GM10248 (cell line): ENCODE data around the gene NEFH.

Source experiments
- CTCF ChIA-PET: fragments of 300-600 bp; sonication (Branson Sonifier 250); formaldehyde crosslinking; extraction: SDS; loops from one replicate; lab custom pipeline; 2021; ENCODE audit warnings: antibody characterized with exemption; lab: Yijun Ruan, JAX
- POLR2A ChIA-PET: fragments of 350-650 bp; sonication (Branson Sonifier 250); formaldehyde crosslinking; extraction: SDS; loops from one replicate; lab custom pipeline; 2020; ENCODE audit warnings: antibody characterized with exemption; lab: Yijun Ruan, JAX
- DNase-seq: peaks from one replicate; pipeline ENCODE4 v3.0.0; 2012; ENCODE audit errors: extremely low spot score
- TF ChIP-seq, protein P1 (sequence below): IDR thresholded peaks from 2 replicates; pipeline ENCODE4 v1.5.1; 2012; ENCODE audit warnings: mild to moderate bottlenecking, low read depth; ENCODE audit errors: extremely low read depth, missing control alignments, control extremely low read depth

NEFH gene

DNA sequence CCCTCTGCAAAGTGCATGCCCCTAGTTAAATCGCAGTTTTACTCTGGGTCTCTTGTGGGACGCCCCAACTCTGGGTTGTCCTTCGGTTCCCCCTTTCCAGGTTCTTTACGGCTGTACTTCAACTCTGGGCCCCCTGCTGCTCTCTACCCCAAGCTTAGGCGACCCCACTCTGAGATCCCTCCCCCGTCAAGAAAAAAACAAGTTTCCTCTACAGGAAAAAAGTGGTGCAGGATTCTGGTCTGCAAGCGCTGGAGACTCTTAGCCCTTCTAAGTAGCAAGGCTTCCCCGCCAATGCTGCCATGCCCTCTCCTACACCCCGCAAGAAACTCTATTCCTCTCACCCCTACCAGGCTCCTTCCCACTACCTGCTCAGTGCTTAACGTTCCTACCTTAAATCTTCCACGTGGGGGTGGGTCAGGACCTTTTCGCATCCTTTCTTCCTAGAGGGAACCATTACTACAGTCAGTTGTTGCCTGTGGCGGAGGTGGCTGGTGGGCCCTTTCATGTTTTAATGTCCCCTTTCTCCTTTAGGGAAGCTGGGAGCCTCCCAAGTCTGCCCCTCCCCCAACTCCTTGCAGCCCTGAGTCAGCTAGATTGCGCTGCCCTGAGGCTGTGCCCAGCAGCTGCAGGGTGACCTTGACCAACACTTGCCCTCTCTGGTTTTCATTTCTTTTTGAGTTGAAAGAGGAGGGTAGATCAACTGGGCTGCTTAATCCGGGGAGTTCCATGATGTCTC, 1.4 kb downstream of the NEFH start:
- DNase-seq = no peak
- CTCF ChIA-PET = interaction anchor here (2.0 kb wide), 1 partner anchor 10 kb away, joined by 9 read pairs; no protein-coding TSS in a partner anchor
- TF ChIP-seq, protein P1, sequence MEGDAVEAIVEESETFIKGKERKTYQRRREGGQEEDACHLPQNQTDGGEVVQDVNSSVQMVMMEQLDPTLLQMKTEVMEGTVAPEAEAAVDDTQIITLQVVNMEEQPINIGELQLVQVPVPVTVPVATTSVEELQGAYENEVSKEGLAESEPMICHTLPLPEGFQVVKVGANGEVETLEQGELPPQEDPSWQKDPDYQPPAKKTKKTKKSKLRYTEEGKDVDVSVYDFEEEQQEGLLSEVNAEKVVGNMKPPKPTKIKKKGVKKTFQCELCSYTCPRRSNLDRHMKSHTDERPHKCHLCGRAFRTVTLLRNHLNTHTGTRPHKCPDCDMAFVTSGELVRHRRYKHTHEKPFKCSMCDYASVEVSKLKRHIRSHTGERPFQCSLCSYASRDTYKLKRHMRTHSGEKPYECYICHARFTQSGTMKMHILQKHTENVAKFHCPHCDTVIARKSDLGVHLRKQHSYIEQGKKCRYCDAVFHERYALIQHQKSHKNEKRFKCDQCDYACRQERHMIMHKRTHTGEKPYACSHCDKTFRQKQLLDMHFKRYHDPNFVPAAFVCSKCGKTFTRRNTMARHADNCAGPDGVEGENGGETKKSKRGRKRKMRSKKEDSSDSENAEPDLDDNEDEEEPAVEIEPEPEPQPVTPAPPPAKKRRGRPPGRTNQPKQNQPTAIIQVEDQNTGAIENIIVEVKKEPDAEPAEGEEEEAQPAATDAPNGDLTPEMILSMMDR = no peak
- POLR2A ChIA-PET = no interaction called here

DNA sequence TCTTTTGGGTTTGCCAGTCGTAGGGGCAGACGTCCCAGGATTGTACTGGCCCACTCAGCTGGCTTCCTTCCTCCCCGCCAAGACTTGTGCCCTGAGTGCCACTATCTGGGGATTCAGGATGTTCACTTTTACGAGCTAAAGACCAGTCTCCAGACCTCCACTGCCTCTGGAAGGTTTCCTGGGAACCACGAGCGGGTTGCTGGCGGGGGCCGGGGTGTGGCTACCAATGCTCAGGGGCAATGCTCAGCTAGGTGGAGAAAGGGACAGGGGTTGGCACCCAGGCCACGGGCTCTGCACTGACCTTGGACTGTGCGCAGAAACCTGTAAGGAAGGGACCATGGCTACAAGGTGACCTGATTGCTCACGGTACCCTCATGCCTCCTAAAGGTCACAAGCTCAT, 2.2 kb downstream of the NEFH start:
- TF ChIP-seq, protein P1 = no peak
- CTCF ChIA-PET = interaction anchor here (2.0 kb wide), 1 partner anchor 11 kb away, joined by 9 read pairs; no protein-coding TSS in a partner anchor
- POLR2A ChIA-PET = no interaction called here
- DNase-seq = no peak

DNA sequence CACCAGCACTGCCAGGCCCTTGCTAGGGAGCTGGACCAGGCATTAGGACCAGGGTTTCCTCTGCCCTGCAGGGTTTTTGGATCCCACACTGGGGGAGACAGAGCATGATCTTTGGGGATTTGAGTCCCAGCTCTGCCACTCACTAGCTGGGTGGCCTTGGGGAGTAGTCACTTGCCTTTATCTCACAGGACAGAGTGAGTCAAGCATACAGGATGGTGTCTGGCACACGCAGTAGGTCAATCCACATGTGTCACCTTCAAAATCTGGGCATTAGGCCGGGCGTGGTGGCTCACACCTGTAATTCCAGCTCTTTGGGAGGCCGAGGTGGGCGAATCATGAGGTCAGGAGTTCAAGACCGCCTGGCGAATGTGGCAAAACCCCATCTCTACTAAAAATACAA, 2.7 kb downstream of the NEFH start:
- CTCF ChIA-PET = interaction anchor here (2.0 kb wide), 1 partner anchor 12 kb away, joined by 9 read pairs; no protein-coding TSS in a partner anchor
- POLR2A ChIA-PET = no interaction called here
- TF ChIP-seq, protein P1 = no peak
- DNase-seq = no peak

DNA sequence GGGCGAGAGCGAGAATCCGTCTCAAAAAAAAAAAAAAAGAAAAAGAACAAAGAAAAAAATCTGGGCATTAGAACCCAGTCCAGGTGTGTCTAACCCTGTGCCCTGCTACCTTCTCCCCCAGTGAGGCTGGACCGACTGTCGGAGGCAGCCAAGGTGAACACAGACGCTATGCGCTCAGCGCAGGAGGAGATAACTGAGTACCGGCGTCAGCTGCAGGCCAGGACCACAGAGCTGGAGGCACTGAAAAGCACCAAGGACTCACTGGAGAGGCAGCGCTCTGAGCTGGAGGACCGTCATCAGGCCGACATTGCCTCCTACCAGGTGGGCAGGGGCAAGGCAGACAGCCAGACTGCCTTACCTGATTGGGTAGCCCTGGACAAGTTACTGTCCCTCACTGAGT, 3.2 kb downstream of the NEFH start:
- ChIA-PET POLR2A (no interaction called here), CTCF (interaction anchor here (2.0 kb wide), 1 partner anchor 12 kb away, joined by 9 read pairs; no protein-coding TSS in a partner anchor)
- TF ChIP-seq, protein P1 = no peak
- no peak for DNase-seq

DNA sequence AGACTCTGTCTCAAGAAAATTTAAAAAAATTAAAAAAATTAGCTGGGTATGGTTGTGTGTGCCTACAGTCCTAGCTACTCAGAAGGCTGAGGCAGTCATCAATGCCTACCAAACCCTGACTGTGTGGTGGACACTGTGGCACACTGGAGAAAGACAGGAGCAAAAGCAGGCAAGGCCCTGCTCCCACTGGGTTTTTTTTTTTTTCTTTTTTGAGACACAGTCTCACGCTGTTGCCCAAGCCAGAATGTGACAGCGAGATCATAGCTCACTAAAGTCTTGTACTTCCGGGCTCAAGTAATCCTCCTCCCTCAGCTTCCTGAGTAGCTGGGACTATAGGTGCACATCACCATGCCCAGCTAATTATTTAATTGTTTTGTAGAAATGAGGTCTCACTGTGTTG, 4.6 kb downstream of the NEFH start:
- DNase-seq = no peak
- TF ChIP-seq, protein P1 = no peak
- ChIA-PET CTCF (interaction anchor here (1.2 to 1.5 kb wide), 5 partner anchors 10 to 69 kb away, joined by 3 to 6 read pairs (median 4); partner anchors contain the start of gene THOC5), POLR2A (no interaction called here)

DNA sequence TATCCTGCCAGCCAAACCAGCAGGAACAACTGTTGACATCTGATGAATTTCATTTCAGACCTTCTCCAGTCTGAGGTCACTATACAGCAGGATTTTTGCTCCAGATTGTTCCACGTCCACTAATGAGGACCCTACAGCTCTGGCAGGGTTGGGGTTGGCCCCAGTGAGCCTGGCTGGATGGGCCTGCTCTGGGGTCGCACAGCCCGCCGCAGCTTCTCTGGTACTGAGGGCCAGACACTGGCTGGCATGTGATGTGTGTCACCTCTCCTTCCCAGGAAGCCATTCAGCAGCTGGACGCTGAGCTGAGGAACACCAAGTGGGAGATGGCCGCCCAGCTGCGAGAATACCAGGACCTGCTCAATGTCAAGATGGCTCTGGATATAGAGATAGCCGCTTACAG, 5.4 kb downstream of the NEFH start:
- TF ChIP-seq, protein P1 = no peak
- DNase-seq = no peak
- ChIA-PET CTCF (interaction anchor here (1.1 to 1.5 kb wide), 3 partner anchors 11 to 15 kb away, joined by 3 to 4 read pairs (median 4); no protein-coding TSS in a partner anchor), POLR2A (no interaction called here)
